B cell (primary cell): ENCODE measurements around the gene GBA3. TPM values are rescaled to one million over a fixed set of nuclear protein-coding genes. Genes with fewer than 3 reads are reported as not detected.

ENCODE experiments used
- ATAC-seq: fragments of 200-7000 bp; cut with Tn5 transposase; one replicate; pipeline ENCODE4 v1.10.0; 2021; ENCODE audit warnings: low read depth, mild to moderate bottlenecking, moderate number of reproducible peaks, moderate library complexity
- CTCF ChIA-PET: fragments of 350-600 bp; sonication (Branson Sonifier 250); formaldehyde crosslinking; loops from one replicate; lab custom pipeline; 2021; ENCODE audit warnings: antibody characterized with exemption, inconsistent platforms; lab: Charles Lee
- POLR2A ChIA-PET: fragments of 350-600 bp; sonication (Branson Sonifier 250); formaldehyde crosslinking; loops from one replicate; lab custom pipeline; 2021; ENCODE audit warnings: antibody characterized with exemption; lab: Charles Lee
- DNase-seq: peaks from one replicate; pipeline ENCODE4 v3.0.0; 2013
- H2AFZ ChIP-seq: 2 replicates; pipeline ENCODE4 v1.6.1; 2012; ENCODE audit warnings: mild to moderate bottlenecking, low read depth, low read length; ENCODE audit not compliant: insufficient read depth, poor library complexity, severe bottlenecking
- H3K27ac ChIP-seq, 2 donors: 1 replicate in 1 of 2; 2 replicates in 1 of 2; pipeline ENCODE4 v1.5.1; 2012 to 2013; ENCODE audit warnings: low read length in 2 of 2, mild to moderate bottlenecking in 2 of 2, moderate library complexity in 1 of 2
- H3K27me3 ChIP-seq, 4 experiments: fragments of 200-600 bp in 1 of 4; sonication (generic) in 1 of 4; replicated peaks in 1 of 4; 1 replicate in 2 of 4; 2 replicates in 2 of 4; pipeline versions ENCODE4 v1.6.1 to v1.7.0; 2013 to 2016; ENCODE audit warnings: low read length in 3 of 4, mild to moderate bottlenecking in 2 of 4, mixed read lengths in 1 of 4, moderate library complexity in 1 of 4; ENCODE audit not compliant: insufficient read depth in 4 of 4, control insufficient read depth in 3 of 4; ENCODE audit errors: control extremely low read depth in 1 of 4
- H3K36me3 ChIP-seq, 2 experiments: replicated peaks in 1 of 2; 1 replicate in 1 of 2; 2 replicates in 1 of 2; pipeline versions ENCODE4 v1.6.1 to v1.7.1; 2013; ENCODE audit warnings: low read length in 1 of 2; ENCODE audit not compliant: insufficient read depth in 2 of 2, control insufficient read depth in 1 of 2; ENCODE audit errors: control extremely low read depth in 1 of 2, extremely low read depth in 1 of 2
- H3K4me1 ChIP-seq, 2 donors: fragments of 200-600 bp in 1 of 2; sonication (generic) in 1 of 2; 1 replicate in 1 of 2; 2 replicates in 1 of 2; pipeline versions ENCODE4 v1.5.1 to v1.6.1; 2013 to 2017; ENCODE audit warnings: low read length in 2 of 2; ENCODE audit not compliant: control insufficient read depth in 2 of 2, insufficient read depth in 2 of 2
- H3K4me2 ChIP-seq: replicated peaks from 2 replicates; pipeline ENCODE3; 2012; ENCODE audit warnings: mild to moderate bottlenecking, low read depth, low read length; ENCODE audit not compliant: poor library complexity, severe bottlenecking
- H3K4me3 ChIP-seq, 5 experiments: fragments of 200-600 bp in 1 of 5; sonication (generic) in 1 of 5; 1 replicate in 3 of 5; 2 replicates in 2 of 5; pipeline versions ENCODE4 v1.5.1 to v1.7.0; 2011 to 2016; ENCODE audit warnings: low read length in 4 of 5, mild to moderate bottlenecking in 4 of 5, low read depth in 2 of 5, control low read depth in 1 of 5, moderate library complexity in 1 of 5; ENCODE audit not compliant: insufficient read depth in 1 of 5; ENCODE audit errors: control extremely low read depth in 1 of 5, extremely low read depth in 1 of 5
- H3K79me2 ChIP-seq: fragments of 200-600 bp; sonication (generic); one replicate; pipeline ENCODE4 v1.6.0; 2016; ENCODE audit warnings: low read length; ENCODE audit not compliant: control insufficient read depth, insufficient read depth
- H3K9ac ChIP-seq: fragments of 200-600 bp; sonication (generic); 2 replicates; pipeline ENCODE4 v1.6.1; 2017; ENCODE audit warnings: mild to moderate bottlenecking, low read length, moderate library complexity
- H3K9me3 ChIP-seq, 3 donors: one replicate each; pipeline versions ENCODE4 v1.6.1 to v1.7.1; 2013; ENCODE audit warnings: low read length in 2 of 3; ENCODE audit not compliant: control insufficient read depth in 2 of 3, insufficient read depth in 1 of 3; ENCODE audit errors: control extremely low read depth in 1 of 3
- H4K20me1 ChIP-seq: 2 replicates; pipeline ENCODE4 v1.6.0; 2012; ENCODE audit warnings: mild to moderate bottlenecking, low read length; ENCODE audit not compliant: insufficient read depth, control insufficient read depth, poor library complexity, severe bottlenecking
- H3K27ac Mint-ChIP-seq: one replicate; pipeline ENCODE4 v1.8.0; 2021; ENCODE audit warnings: mixed read lengths
- H3K27me3 Mint-ChIP-seq: one replicate; pipeline ENCODE4 v1.8.0; 2021; ENCODE audit warnings: mixed read lengths
- H3K4me1 Mint-ChIP-seq: one replicate; pipeline ENCODE4 v1.8.0; 2021; ENCODE audit warnings: mixed read lengths
- H3K4me3 Mint-ChIP-seq: one replicate; pipeline ENCODE4 v1.8.0; 2021; ENCODE audit warnings: mixed read lengths
- H3K9me3 Mint-ChIP-seq: one replicate; pipeline ENCODE4 v1.8.0; 2022; ENCODE audit warnings: mixed read lengths; ENCODE audit not compliant: insufficient read depth
- CTCF ChIP-seq: fragments of 200-600 bp; IDR thresholded peaks from one replicate; pipeline ENCODE4 v1.8.0; 2022; ENCODE audit warnings: antibody characterized with exemption, mild to moderate bottlenecking
- EZH2 ChIP-seq: IDR thresholded peaks from 2 replicates; pipeline ENCODE4 v1.6.1; 2012; ENCODE audit warnings: borderline replicate concordance, low read depth, mild to moderate bottlenecking, moderate library complexity, low read length; ENCODE audit not compliant: insufficient read depth, poor library complexity, severe bottlenecking
- WGBS: methylation state at CpG from one replicate; pipeline ENCODE4 v1.1.5; 2013; ENCODE audit warnings: missing lambda C conversion rate; ENCODE audit not compliant: insufficient coverage; 5-methylcytosine and 5-hydroxymethylcytosine counted together
- intact Hi-C: fragments of 100-400 bp; cut with micrococcal nuclease; formaldehyde crosslinking; loops from one replicate; pipeline ENCODE4 v1.10.0; 2022
- polyA plus RNA-seq: library from polyadenylated mRNA; depleted of rRNA; stranded (reverse); fragments of >200 nt; gene quantifications from 2 replicates; pipeline ENCODE4 v1.2.3, GENCODE V29; 2012
- total RNA-seq, 2 donors: library from RNA; stranded (reverse); fragments of 120-200 nt in 1 of 2; gene quantifications; 1 replicate in 1 of 2; 2 replicates in 1 of 2; pipeline versions ENCODE4 v1.2.3 to v1.2.4, GENCODE V29; 2013 to 2022

Gene GBA3
- total and polyA plus RNA-seq, 2 donors (not counting 1 experiment from before 2014, with no cell fraction given): not detected

GRCh38 chr4:22645481-22646182, 47.1 kb upstream of the GBA3 start:
- DNase-seq (no peak), ATAC-seq (no peak)
- H3K4me3 Mint-ChIP-seq: no peak overlapping the region
- Histone ChIP-seq H3K27ac (no peak overlapping the region), H4K20me1 (no peaks in the 10 kb centered on the region), H3K4me1 (no peaks in the 10 kb centered on the region), H3K36me3 (no peaks in the 10 kb centered on the region), H3K4me3 (no peak overlapping the region), H3K9me3 (peaks cover 0 to 2% (median 0%) of the 10 kb centered on the region in 3 donors), H2AFZ (no peak overlapping the region), H3K79me2 (no peaks in the 10 kb centered on the region), H3K27me3 (no peaks in the 10 kb centered on the region), H3K4me2 (no peak overlapping the region), H3K9ac (no peak overlapping the region)
- ChIA-PET CTCF (no interaction called here), POLR2A (no interaction called here)
- H3K4me1 Mint-ChIP-seq: no peaks in the 10 kb centered on the region
- H3K27me3 Mint-ChIP-seq: no peaks in the 10 kb centered on the region
- H3K9me3 Mint-ChIP-seq: no peaks in the 10 kb centered on the region
- WGBS: no CpG with 5 or more reads among the region's 1 CpG
- TF ChIP-seq EZH2 (no peak), CTCF (no peak)
- intact Hi-C loops: no loop called here
- no peak overlapping the region for H3K27ac Mint-ChIP-seq

- ChIA-PET POLR2A (no interaction called here), CTCF (no interaction called here)
- peaks cover 0 to 1% (median 0%) of the 10 kb centered on the region in 3 donors for H3K9me3 ChIP-seq
- no peaks in the 10 kb centered on the region for H4K20me1 ChIP-seq
- no peaks in the 10 kb centered on the region for H3K36me3 ChIP-seq
- ATAC-seq (no peak), DNase-seq (no peak)
- Mint-ChIP-seq H3K27ac (no peak overlapping the region), H3K4me1 (no peaks in the 10 kb centered on the region), H3K9me3 (no peaks in the 10 kb centered on the region), H3K27me3 (no peaks in the 10 kb centered on the region), H3K4me3 (no peak overlapping the region)
- no peak overlapping the region for H3K4me3 ChIP-seq
- no peaks in the 10 kb centered on the region for H3K27me3 ChIP-seq
- WGBS: 100% methylated on average over 1 of the region's 8 CpGs
- H3K9ac ChIP-seq: no peak overlapping the region
- TF ChIP-seq EZH2: no peak
- TF ChIP-seq CTCF: no peak
- H3K4me2 ChIP-seq: no peak overlapping the region
- intact Hi-C loops: no loop called here
- H3K4me1 ChIP-seq: no peaks in the 10 kb centered on the region
- H3K79me2 ChIP-seq: no peaks in the 10 kb centered on the region
- no peak overlapping the region for H3K27ac ChIP-seq
- H2AFZ ChIP-seq: no peak overlapping the region
Measured at GRCh38 chr4:22648996-22649395, 43.7 kb upstream of the GBA3 start.
